HEK293 (cell line): Measurements from ENCODE around the gene MYL2.

Experiments
- ATF2 ChIP-seq: fragments of 450-650 bp; formaldehyde crosslinking; IDR thresholded peaks from 2 replicates; pipeline ENCODE4 v1.5.1; 2016; ENCODE audit warnings: missing biosample characterization, missing genetic modification characterization, low read depth
- BCL11B ChIP-seq: fragments of 450-650 bp; formaldehyde crosslinking; IDR thresholded peaks from 2 replicates; pipeline ENCODE4 v1.5.1; 2016; ENCODE audit warnings: low read depth, missing biosample characterization, missing genetic modification characterization
- BCL6B ChIP-seq: fragments of 450-650 bp; formaldehyde crosslinking; IDR thresholded peaks from 2 replicates; pipeline ENCODE4 v1.5.1; 2017; ENCODE audit warnings: missing biosample characterization, missing genetic modification characterization
- EGR2 ChIP-seq: fragments of 450-650 bp; formaldehyde crosslinking; IDR thresholded peaks from 2 replicates; pipeline ENCODE4 v1.5.1; 2016; ENCODE audit warnings: low read depth, missing biosample characterization, missing genetic modification characterization
- GLIS1 ChIP-seq: fragments of 450-650 bp; formaldehyde crosslinking; IDR thresholded peaks from 2 replicates; pipeline ENCODE4 v1.5.1; 2016; ENCODE audit warnings: missing biosample characterization, missing genetic modification characterization
- HOXA7 ChIP-seq: sonication (generic); formaldehyde crosslinking; IDR thresholded peaks from 2 replicates; pipeline ENCODE4 v1.8.1; 2022; ENCODE audit warnings: missing genetic modification reagents, borderline replicate concordance
- KLF10 ChIP-seq: fragments of 450-650 bp; IDR thresholded peaks from 2 replicates; pipeline ENCODE4 v1.5.1; 2018; ENCODE audit warnings: missing biosample characterization, mild to moderate bottlenecking, missing genetic modification characterization
- OVOL3 ChIP-seq: fragments of 450-650 bp; formaldehyde crosslinking; IDR thresholded peaks from 2 replicates; pipeline ENCODE4 v1.5.1; 2016; ENCODE audit warnings: missing biosample characterization, missing genetic modification characterization
- ZBTB11 ChIP-seq: fragments of 450-650 bp; formaldehyde crosslinking; conservative IDR thresholded peaks from 2 replicates; pipeline ENCODE4 v1.5.1; 2016; ENCODE audit warnings: low read depth, missing biosample characterization, missing genetic modification characterization
- ZEB2 ChIP-seq: fragments of 450-650 bp; formaldehyde crosslinking; IDR thresholded peaks from 2 replicates; pipeline ENCODE4 v1.5.1; 2016; ENCODE audit warnings: missing biosample characterization, missing genetic modification characterization
- ZFHX2 ChIP-seq: fragments of 450-650 bp; formaldehyde crosslinking; conservative IDR thresholded peaks from 2 replicates; pipeline ENCODE4 v1.5.1; 2016; ENCODE audit warnings: missing biosample characterization, missing genetic modification characterization
- ZNF10 ChIP-seq: fragments of 450-650 bp; formaldehyde crosslinking; IDR thresholded peaks from 2 replicates; pipeline ENCODE4 v1.5.1; 2017; ENCODE audit warnings: missing biosample characterization, missing genetic modification characterization
- ZNF114 ChIP-seq: fragments of 450-650 bp; formaldehyde crosslinking; IDR thresholded peaks from 2 replicates; pipeline ENCODE4 v1.5.0; 2017; ENCODE audit warnings: missing biosample characterization, missing genetic modification characterization
- ZNF138 ChIP-seq: fragments of 450-650 bp; formaldehyde crosslinking; IDR thresholded peaks from 2 replicates; pipeline ENCODE4 v1.5.1; 2016; ENCODE audit warnings: missing biosample characterization, missing genetic modification characterization, borderline replicate concordance
- ZNF155 ChIP-seq: fragments of 450-650 bp; formaldehyde crosslinking; IDR thresholded peaks from 2 replicates; pipeline ENCODE4 v1.5.1; 2016; ENCODE audit warnings: missing biosample characterization, missing genetic modification characterization
- ZNF16 ChIP-seq: fragments of 450-650 bp; formaldehyde crosslinking; IDR thresholded peaks from 2 replicates; pipeline ENCODE4 v1.5.1; 2016; ENCODE audit warnings: low read depth, missing biosample characterization, missing genetic modification characterization
- ZNF211 ChIP-seq: fragments of 450-650 bp; formaldehyde crosslinking; IDR thresholded peaks from 2 replicates; pipeline ENCODE4 v1.5.1; 2016; ENCODE audit warnings: low read depth, missing biosample characterization, missing genetic modification characterization
- ZNF214 ChIP-seq: fragments of 450-650 bp; formaldehyde crosslinking; IDR thresholded peaks from 2 replicates; pipeline ENCODE4 v1.5.1; 2017; ENCODE audit warnings: missing biosample characterization, mild to moderate bottlenecking, missing genetic modification characterization, borderline replicate concordance
- ZNF221 ChIP-seq: fragments of 450-650 bp; formaldehyde crosslinking; IDR thresholded peaks from 2 replicates; pipeline ENCODE4 v1.5.1; 2017; ENCODE audit warnings: missing biosample characterization, missing genetic modification characterization, borderline replicate concordance
- ZNF292 ChIP-seq: fragments of 450-650 bp; formaldehyde crosslinking; IDR thresholded peaks from 2 replicates; pipeline ENCODE4 v1.5.1; 2016; ENCODE audit warnings: low read depth, missing biosample characterization, missing genetic modification characterization, borderline replicate concordance
- ZNF311 ChIP-seq: fragments of 450-650 bp; formaldehyde crosslinking; IDR thresholded peaks from 2 replicates; pipeline ENCODE4 v1.5.1; 2017; ENCODE audit warnings: missing biosample characterization, missing genetic modification characterization, borderline replicate concordance
- ZNF366 ChIP-seq: fragments of 450-650 bp; formaldehyde crosslinking; conservative IDR thresholded peaks from 2 replicates; pipeline ENCODE4 v1.5.1; 2016; ENCODE audit warnings: missing biosample characterization, missing genetic modification characterization
- ZNF416 ChIP-seq: fragments of 450-650 bp; formaldehyde crosslinking; IDR thresholded peaks from 2 replicates; pipeline ENCODE4 v1.5.1; 2016; ENCODE audit warnings: missing biosample characterization, missing genetic modification characterization
- ZNF433 ChIP-seq: fragments of 450-650 bp; formaldehyde crosslinking; IDR thresholded peaks from 2 replicates; pipeline ENCODE4 v1.5.1; 2016; ENCODE audit warnings: missing biosample characterization, missing genetic modification characterization, low read depth
- ZNF514 ChIP-seq: fragments of 450-650 bp; formaldehyde crosslinking; IDR thresholded peaks from 2 replicates; pipeline ENCODE4 v1.5.1; 2016; ENCODE audit warnings: missing biosample characterization, missing genetic modification characterization
- ZNF521 ChIP-seq: fragments of 450-650 bp; formaldehyde crosslinking; IDR thresholded peaks from 2 replicates; pipeline ENCODE4 v1.5.1; 2017; ENCODE audit warnings: missing biosample characterization, mild to moderate bottlenecking, missing genetic modification characterization
- ZNF600 ChIP-seq: fragments of 450-650 bp; formaldehyde crosslinking; IDR thresholded peaks from 2 replicates; pipeline ENCODE4 v1.5.1; 2016; ENCODE audit warnings: missing biosample characterization, missing genetic modification characterization
- ZNF610 ChIP-seq: fragments of 450-650 bp; formaldehyde crosslinking; IDR thresholded peaks from 2 replicates; pipeline ENCODE4 v1.5.1; 2016; ENCODE audit warnings: missing biosample characterization, missing genetic modification characterization, borderline replicate concordance
- ZNF624 ChIP-seq: fragments of 450-650 bp; formaldehyde crosslinking; IDR thresholded peaks from 2 replicates; pipeline ENCODE4 v1.5.1; 2017; ENCODE audit warnings: missing biosample characterization, missing genetic modification characterization
- ZNF626 ChIP-seq: fragments of 450-650 bp; sonication (Bioruptor Pico); formaldehyde crosslinking; IDR thresholded peaks from 2 replicates; pipeline ENCODE4 v1.5.1; 2018; ENCODE audit warnings: missing biosample characterization, missing genetic modification characterization, inconsistent platforms
- ZNF654 ChIP-seq: fragments of 450-650 bp; formaldehyde crosslinking; IDR thresholded peaks from 2 replicates; pipeline ENCODE4 v1.5.1; 2016; ENCODE audit warnings: low read depth, missing biosample characterization, missing genetic modification characterization
- ZNF792 ChIP-seq: fragments of 450-650 bp; formaldehyde crosslinking; IDR thresholded peaks from 2 replicates; pipeline ENCODE4 v1.5.1; 2016; ENCODE audit warnings: missing biosample characterization, missing genetic modification characterization
- TF ChIP-seq, protein P1 (sequence below): fragments of 450-650 bp; formaldehyde crosslinking; IDR thresholded peaks from 2 replicates; pipeline ENCODE4 v1.5.1; 2016; ENCODE audit warnings: missing biosample characterization, missing genetic modification characterization
- TF ChIP-seq, protein P2 (sequence below): fragments of 450-650 bp; formaldehyde crosslinking; IDR thresholded peaks from 2 replicates; pipeline ENCODE4; 2016; ENCODE audit warnings: missing biosample characterization, missing genetic modification characterization

Gene MYL2

DNA sequence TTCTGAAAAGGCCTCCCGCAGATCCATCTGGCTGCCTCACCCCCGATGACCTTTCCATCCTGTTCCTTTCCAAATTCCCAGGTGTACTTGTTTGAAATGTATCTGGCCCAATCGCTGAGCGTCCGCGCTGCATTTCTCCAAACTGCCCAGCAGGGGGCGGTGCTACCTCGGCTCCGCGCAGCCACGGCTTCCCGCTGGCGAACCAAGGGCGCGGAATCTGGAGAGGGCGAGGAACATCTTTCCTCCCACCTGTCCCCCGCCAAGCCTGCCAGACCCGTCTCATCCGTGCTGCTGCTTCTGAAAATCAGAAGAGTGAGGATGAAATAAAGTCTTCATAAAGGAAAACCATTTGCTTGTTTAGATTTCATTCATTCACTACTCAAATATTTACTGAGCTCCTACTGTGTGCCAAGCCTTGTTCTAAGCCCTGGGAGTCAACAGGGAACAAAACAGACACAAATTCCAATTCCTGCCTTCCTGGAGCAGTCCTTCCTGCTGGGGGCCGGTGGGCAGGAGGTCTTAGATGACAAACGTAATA, 16.8 kb upstream of the MYL2 start (continued):
- TF ChIP-seq ZNF10 (tag by site-specific recombination) (no peak), ZNF610 (tag by site-specific recombination) (no peak), ZNF138 (no peak), BCL11B (tag by site-specific recombination) (no peak), ZNF311 (tag by site-specific recombination) (no peak), ZNF292 (no peak), EGR2 (tag by site-specific recombination) (no peak), ZNF514 (tag by site-specific recombination) (no peak), OVOL3 (tag by site-specific recombination) (no peak), ZNF792 (no peak), ZNF416 (no peak), ZNF521 (tag by site-specific recombination) (no peak), ZNF114 (tag by site-specific recombination) (no peak), ZNF211 (tag by site-specific recombination) (no peak), ZNF433 (tag by site-specific recombination) (no peak), ZBTB11 (tag by site-specific recombination) (no peak), ZNF624 (no peak), ZNF16 (tag by site-specific recombination) (no peak), ZNF654 (tag by site-specific recombination) (peak; percentile 86), ATF2 (tag by site-specific recombination) (no peak), KLF10 (tag by site-specific recombination) (no peak), ZNF155 (tag by site-specific recombination) (no peak), ZFHX2 (tag by site-specific recombination) (peak; percentile 36), BCL6B (tag by site-specific recombination) (no peak), HOXA7 (CRISPR knock-in tag) (no peak), GLIS1 (tag by site-specific recombination) (peak; percentile 82), ZNF214 (tag by site-specific recombination) (no peak), ZNF600 (tag by site-specific recombination) (peak; percentile 37; the same call in 1 of the 2 replicates), ZNF221 (no peak), ZNF366 (tag by site-specific recombination) (peak; percentile 41; the same call in 1 of the 2 replicates), ZNF626 (no peak), ZEB2 (peak; percentile 53; the same call in 1 of the 2 replicates)
- TF ChIP-seq, protein P1, sequence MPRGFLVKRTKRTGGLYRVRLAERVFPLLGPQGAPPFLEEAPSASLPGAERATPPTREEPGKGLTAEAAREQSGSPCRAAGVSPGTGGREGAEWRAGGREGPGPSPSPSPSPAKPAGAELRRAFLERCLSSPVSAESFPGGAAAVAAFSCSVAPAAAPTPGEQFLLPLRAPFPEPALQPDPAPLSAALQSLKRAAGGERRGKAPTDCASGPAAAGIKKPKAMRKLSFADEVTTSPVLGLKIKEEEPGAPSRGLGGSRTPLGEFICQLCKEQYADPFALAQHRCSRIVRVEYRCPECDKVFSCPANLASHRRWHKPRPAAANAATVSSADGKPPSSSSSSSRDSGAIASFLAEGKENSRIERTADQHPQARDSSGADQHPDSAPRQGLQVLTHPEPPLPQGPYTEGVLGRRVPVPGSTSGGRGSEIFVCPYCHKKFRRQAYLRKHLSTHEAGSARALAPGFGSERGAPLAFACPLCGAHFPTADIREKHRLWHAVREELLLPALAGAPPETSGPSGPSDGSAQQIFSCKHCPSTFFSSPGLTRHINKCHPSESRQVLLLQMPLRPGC (tag by site-specific recombination) = no peak
- TF ChIP-seq, protein P2, sequence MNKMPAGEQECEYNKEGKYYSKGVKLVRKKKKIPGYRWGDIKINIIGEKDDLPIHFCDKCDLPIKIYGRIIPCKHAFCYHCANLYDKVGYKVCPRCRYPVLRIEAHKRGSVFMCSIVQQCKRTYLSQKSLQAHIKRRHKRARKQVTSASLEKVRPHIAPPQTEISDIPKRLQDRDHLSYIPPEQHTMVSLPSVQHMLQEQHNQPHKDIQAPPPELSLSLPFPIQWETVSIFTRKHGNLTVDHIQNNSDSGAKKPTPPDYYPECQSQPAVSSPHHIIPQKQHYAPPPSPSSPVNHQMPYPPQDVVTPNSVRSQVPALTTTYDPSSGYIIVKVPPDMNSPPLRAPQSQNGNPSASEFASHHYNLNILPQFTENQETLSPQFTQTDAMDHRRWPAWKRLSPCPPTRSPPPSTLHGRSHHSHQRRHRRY (tag by site-specific recombination) = no peak
